ENCODE data around the gene PIBF1.
"Not testable (repeated sequence)": the region's sequence is repeated elsewhere in the genome, so short reads cannot be mapped to it uniquely, and the experiment has no call there.

The PIBF1 gene

DNA sequence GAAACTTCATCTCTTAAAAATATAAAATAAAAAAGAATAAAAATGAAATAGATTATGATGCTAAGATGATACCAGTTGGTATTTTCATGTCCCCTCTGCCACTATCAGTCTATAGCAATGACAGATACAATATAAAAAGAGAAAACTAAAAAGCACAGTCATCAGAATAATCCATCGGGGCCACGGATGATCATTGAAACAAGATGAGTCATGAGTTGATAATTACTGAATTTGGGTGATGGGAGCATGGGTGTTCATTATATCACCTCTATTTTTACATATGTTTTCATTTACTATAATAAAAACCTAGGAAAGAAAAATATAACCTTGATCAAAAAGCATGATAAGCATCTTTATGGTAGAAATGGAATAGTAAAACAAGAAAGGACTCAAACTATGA is 41.1 kb downstream of the PIBF1 start:
- Histone ChIP-seq H3K27ac (ENCODE audit: low read depth, low read length) (no peak overlapping the region), H3K4me3 (ENCODE audit: low read depth, low read length) (no peak overlapping the region), H3K4me1 (ENCODE audit: control insufficient read depth, insufficient read depth, low read length) (peaks cover 11% of the 10 kb centered on the region), H3K9me3 (ENCODE audit: control insufficient read depth, insufficient read depth, low read depth, low read length) (no peaks in the 10 kb centered on the region), H3K27me3 (ENCODE audit: control insufficient read depth, insufficient read depth, low read length) (no peaks in the 10 kb centered on the region), H3K9ac (ENCODE audit: low read length) (no peak overlapping the region), H3K36me3 (ENCODE audit: control insufficient read depth, insufficient read depth, low read length) (peaks cover 22% of the 10 kb centered on the region)

DNA sequence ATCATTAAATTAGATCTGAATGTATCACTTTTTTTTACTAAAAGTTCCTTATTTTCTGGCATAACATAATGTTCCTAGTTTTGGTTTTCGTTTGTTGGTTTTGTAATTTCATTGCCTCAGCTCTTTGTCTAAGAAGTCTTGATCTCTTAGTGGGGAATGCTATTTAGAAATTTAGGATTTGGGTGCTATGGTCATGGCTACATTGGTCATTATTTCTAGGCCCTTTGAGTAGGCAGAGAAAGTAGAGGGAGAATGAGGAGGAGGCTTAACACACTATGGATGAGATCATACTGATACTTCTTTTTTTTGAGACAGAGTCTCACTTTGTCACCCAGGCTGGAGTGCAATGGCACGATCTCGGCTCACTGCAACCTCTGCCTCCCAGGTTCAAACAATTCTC is 41.8 kb downstream of the PIBF1 start:
- Histone ChIP-seq H3K4me1 (ENCODE audit: control insufficient read depth, insufficient read depth, low read length) (peaks cover 11% of the 10 kb centered on the region), H3K9me3 (ENCODE audit: control insufficient read depth, insufficient read depth, low read depth, low read length) (no peaks in the 10 kb centered on the region), H3K27me3 (ENCODE audit: control insufficient read depth, insufficient read depth, low read length) (no peaks in the 10 kb centered on the region), H3K9ac (ENCODE audit: low read length) (no peak overlapping the region), H3K27ac (ENCODE audit: low read depth, low read length) (no peak overlapping the region), H3K4me3 (ENCODE audit: low read depth, low read length) (no peak overlapping the region), H3K36me3 (ENCODE audit: control insufficient read depth, insufficient read depth, low read length) (peaks cover 21% of the 10 kb centered on the region)

DNA sequence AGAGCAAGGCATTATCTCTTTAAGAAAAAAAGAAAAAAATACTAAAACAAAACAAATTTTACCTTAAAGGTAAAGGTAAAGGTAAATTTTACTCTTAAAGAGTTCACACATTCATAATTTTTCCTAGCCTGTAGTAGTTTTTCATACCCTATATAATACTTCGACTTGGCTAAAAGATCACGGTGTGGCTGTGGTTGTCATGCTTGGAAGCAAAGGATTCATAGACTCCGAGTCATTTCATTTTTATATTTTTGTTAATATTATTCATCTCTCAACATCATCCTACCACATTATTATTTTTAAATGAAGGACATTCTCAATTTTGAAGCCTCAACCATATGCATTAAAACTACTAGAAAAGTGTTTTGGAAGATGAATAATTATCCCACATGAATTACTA is 52.7 kb downstream of the PIBF1 start:
- Histone ChIP-seq H3K9me3 (ENCODE audit: control insufficient read depth, insufficient read depth, low read depth, low read length) (no peaks in the 10 kb centered on the region), H3K27ac (ENCODE audit: low read depth, low read length) (no peak overlapping the region), H3K27me3 (ENCODE audit: control insufficient read depth, insufficient read depth, low read length) (no peaks in the 10 kb centered on the region), H3K4me3 (ENCODE audit: low read depth, low read length) (no peak overlapping the region), H3K36me3 (ENCODE audit: control insufficient read depth, insufficient read depth, low read length) (peaks cover 3% of the 10 kb centered on the region), H3K4me1 (ENCODE audit: control insufficient read depth, insufficient read depth, low read length) (no peaks in the 10 kb centered on the region), H3K9ac (ENCODE audit: low read length) (no peak overlapping the region)

DNA sequence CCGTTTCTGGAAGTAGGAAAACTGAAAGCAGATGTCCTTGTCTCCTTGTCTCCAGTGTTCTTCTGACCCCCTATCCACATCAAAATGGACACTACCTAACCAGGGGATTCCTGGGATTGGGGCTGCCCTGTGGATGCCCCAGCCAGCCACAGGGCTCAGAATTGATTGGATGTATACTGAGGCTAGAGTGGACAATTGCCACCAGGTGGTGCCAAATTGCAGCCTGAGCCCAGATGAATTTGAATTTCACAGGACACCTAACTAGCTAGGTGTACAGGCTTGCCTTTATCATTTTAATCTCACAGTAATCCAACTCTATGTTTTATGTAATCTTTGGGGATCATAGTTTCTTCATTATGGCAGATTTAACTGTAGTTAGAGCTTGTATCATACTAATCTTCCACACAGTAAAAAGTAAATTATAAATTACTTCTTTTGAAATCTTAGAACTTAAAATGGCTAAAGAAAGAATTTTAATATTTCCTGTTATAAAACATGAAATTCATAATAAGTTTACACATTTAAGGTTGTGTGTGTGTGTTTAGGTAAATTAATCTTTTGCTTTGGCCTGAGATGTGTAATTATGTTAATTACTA is 58.0 kb downstream of the PIBF1 start:
- Histone ChIP-seq H3K9ac (ENCODE audit: low read length) (no peak overlapping the region), H3K4me3 (ENCODE audit: low read depth, low read length) (no peak overlapping the region), H3K36me3 (ENCODE audit: control insufficient read depth, insufficient read depth, low read length) (peaks cover 2% of the 10 kb centered on the region), H3K27me3 (ENCODE audit: control insufficient read depth, insufficient read depth, low read length) (no peaks in the 10 kb centered on the region), H3K27ac (ENCODE audit: low read depth, low read length) (no peak overlapping the region), H3K4me1 (ENCODE audit: control insufficient read depth, insufficient read depth, low read length) (no peaks in the 10 kb centered on the region), H3K9me3 (ENCODE audit: control insufficient read depth, insufficient read depth, low read depth, low read length) (no peaks in the 10 kb centered on the region)

DNA sequence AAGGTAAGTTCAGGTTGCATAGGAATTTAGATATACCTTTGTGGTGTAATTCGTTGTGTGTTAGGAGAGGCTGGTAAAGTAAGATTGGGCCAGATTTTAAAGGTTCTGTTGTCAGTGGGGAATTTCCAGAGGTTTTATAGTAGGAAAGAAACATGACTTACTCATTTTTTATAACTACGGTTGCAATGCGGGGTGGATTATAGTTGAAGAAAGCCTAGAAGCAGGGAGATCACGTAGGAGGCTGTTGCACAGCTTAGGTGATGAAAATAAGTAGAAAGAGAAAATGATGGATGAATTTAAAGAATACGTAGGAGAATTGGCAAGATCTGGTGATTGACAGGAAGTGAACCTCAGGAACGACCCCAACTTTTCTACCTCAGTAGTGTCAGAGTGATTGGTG is 61.1 kb downstream of the PIBF1 start:
- Histone ChIP-seq H3K27me3 (ENCODE audit: control insufficient read depth, insufficient read depth, low read length) (no peaks in the 10 kb centered on the region), H3K4me1 (ENCODE audit: control insufficient read depth, insufficient read depth, low read length) (no peaks in the 10 kb centered on the region), H3K9me3 (ENCODE audit: control insufficient read depth, insufficient read depth, low read depth, low read length) (no peaks in the 10 kb centered on the region), H3K9ac (ENCODE audit: low read length) (no peak overlapping the region), H3K36me3 (ENCODE audit: control insufficient read depth, insufficient read depth, low read length) (peaks cover 11% of the 10 kb centered on the region; the same call in 1 of the 2 replicates), H3K4me3 (ENCODE audit: low read depth, low read length) (no peak overlapping the region), H3K27ac (ENCODE audit: low read depth, low read length) (no peak overlapping the region)

DNA sequence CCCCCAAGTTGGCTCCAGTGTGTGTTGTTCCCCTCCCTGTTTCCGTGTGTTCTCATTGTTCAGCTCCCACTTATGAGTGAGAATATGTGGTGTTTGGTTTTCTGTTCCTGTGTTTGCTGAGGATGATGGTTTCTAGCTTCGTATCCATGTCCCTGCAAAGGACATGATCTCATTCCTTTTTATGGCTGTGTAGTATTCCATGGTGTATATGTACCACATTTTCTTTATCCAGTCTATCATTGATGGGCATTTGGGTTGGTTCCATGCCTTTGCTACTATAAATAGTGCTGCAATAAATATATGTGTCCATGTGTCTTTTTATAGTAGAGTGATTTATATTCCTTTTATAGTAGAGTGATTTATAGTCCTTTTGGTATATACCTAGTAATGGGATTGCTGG is 63.2 kb downstream of the PIBF1 start:
- H3K36me3 ChIP-seq (ENCODE audit: control insufficient read depth, insufficient read depth, low read length), result peaks cover 12% of the 10 kb centered on the region; the same call in 1 of the 2 replicates
- H3K27ac ChIP-seq (ENCODE audit: low read depth, low read length); H3K27me3 ChIP-seq (ENCODE audit: control insufficient read depth, insufficient read depth, low read length); H3K9me3 ChIP-seq (ENCODE audit: control insufficient read depth, insufficient read depth, low read depth, low read length); H3K4me3 ChIP-seq (ENCODE audit: low read depth, low read length); H3K9ac ChIP-seq (ENCODE audit: low read length); H3K4me1 ChIP-seq (ENCODE audit: control insufficient read depth, insufficient read depth, low read length): not testable (repeated sequence)

DNA sequence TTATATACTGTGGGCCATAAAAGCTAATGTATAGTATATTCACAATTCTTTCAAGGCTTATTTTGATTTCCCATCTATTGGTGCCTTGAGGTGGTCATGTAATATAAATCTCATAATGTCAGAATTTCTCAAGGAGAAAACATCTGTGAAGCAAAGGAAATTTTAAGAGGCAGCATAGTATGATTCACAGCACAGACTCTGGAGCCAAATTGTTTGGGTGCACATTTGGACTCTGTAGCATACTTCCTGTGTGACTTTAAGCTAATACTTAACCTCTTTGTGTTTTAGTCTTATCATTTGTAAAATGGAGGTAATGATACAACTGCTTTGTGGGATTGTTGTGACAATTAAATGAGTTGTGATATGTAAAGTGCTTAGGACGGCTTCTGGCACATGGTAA is 67.6 kb downstream of the PIBF1 start:
- no peak overlapping the region for H3K9ac ChIP-seq (ENCODE audit: low read length)

DNA sequence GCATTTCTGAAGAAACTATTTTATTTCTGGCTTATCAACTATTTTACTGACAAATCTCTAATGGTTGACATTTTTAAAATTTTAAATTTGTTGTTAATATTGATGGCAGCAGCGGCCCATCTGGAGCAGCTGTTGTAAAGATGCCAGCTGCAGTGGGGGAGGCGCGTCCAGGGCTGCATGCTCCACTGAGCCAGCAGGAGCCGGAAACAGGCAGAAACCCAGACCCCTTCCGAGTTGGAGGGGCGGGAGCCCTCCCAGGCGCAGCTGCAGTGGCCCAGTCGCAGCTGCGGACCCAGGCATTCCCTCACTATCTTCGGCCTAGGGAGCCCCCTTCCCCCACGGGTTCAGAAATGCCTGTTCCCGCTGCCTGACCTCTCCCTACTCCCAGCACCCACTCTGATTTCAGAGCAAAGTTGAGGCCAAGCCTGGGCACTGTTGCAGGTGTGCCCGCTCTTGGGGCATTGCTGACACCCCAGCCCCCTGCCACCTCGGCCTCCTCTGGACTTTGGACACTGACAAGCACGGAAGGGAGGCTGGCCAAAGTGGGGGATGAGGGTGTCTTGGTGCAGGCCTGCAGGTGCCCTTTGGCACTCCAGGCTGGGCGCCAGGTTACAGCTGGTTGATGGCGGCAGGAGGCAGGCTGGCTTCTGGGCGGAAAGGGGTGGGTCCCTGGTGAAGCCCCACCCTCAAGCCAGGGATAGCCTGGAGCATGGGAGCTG is 69.2 kb downstream of the PIBF1 start:
- no peaks in the 10 kb centered on the region for H3K9me3 ChIP-seq (ENCODE audit: control insufficient read depth, insufficient read depth, low read depth, low read length)
- no peak overlapping the region for H3K4me3 ChIP-seq (ENCODE audit: low read depth, low read length)
- peaks cover 9% of the 10 kb centered on the region for H3K36me3 ChIP-seq (ENCODE audit: control insufficient read depth, insufficient read depth, low read length)
- H3K9ac ChIP-seq (ENCODE audit: low read length), result no peak overlapping the region
- H3K27ac ChIP-seq (ENCODE audit: low read depth, low read length), result no peak overlapping the region
- H3K27me3 ChIP-seq (ENCODE audit: control insufficient read depth, insufficient read depth, low read length), result no peaks in the 10 kb centered on the region
- H3K4me1 ChIP-seq (ENCODE audit: control insufficient read depth, insufficient read depth, low read length), result no peaks in the 10 kb centered on the region

More for the DNA sequence above, 67.6 kb downstream of the PIBF1 start:
- Histone ChIP-seq H3K4me1 (ENCODE audit: control insufficient read depth, insufficient read depth, low read length) (no peaks in the 10 kb centered on the region), H3K9me3 (ENCODE audit: control insufficient read depth, insufficient read depth, low read depth, low read length) (no peaks in the 10 kb centered on the region), H3K4me3 (ENCODE audit: low read depth, low read length) (no peak overlapping the region), H3K36me3 (ENCODE audit: control insufficient read depth, insufficient read depth, low read length) (peaks cover 14% of the 10 kb centered on the region), H3K27me3 (ENCODE audit: control insufficient read depth, insufficient read depth, low read length) (no peaks in the 10 kb centered on the region), H3K27ac (ENCODE audit: low read depth, low read length) (no peak overlapping the region)

DNA sequence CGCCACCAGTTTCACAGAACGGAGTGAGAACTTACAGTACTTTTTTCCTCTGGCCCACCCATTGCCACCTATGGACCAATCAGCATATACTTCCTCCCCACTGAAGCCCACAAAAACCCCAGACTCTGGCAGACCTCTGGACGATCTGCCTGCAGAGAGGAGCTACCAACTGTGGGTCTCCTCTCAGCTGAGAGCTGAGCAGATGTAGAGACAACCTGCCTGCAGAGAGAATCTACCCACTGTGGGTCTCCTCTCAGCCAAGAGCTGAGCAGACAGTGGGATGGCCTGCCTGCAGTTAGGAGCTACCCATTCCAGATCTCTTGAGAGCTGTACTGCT is 69.7 kb downstream of the PIBF1 start:
- Histone ChIP-seq H3K4me3 (ENCODE audit: low read depth, low read length) (no peak overlapping the region), H3K4me1 (ENCODE audit: control insufficient read depth, insufficient read depth, low read length) (no peaks in the 10 kb centered on the region), H3K27ac (ENCODE audit: low read depth, low read length) (no peak overlapping the region), H3K27me3 (ENCODE audit: control insufficient read depth, insufficient read depth, low read length) (no peaks in the 10 kb centered on the region), H3K36me3 (ENCODE audit: control insufficient read depth, insufficient read depth, low read length) (peaks cover 9% of the 10 kb centered on the region), H3K9me3 (ENCODE audit: control insufficient read depth, insufficient read depth, low read depth, low read length) (no peaks in the 10 kb centered on the region), H3K9ac (ENCODE audit: low read length) (no peak overlapping the region)

DNA sequence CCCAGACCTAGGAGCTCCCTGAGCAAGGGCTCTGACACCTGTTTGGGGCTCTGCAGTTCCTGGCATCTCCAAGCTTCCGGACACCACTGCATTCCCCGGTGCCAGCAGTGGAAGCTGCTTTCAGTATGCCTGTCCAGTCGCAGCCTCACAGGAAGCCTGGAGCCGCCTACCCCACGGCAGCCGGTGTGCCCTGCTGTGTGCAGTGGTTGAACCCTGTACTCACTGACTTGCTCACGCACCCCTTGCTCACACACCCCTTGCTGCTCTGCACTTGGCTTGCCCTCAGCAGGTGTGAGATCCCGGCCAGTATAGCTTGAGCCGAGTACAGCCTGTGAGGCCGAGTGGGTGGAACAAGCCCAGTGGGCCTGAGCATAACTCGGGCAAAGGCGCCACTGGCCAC is 70.3 kb downstream of the PIBF1 start:
- no peaks in the 10 kb centered on the region for H3K4me1 ChIP-seq (ENCODE audit: control insufficient read depth, insufficient read depth, low read length)
- H3K27ac ChIP-seq (ENCODE audit: low read depth, low read length), result no peak overlapping the region
- H3K9me3 ChIP-seq (ENCODE audit: control insufficient read depth, insufficient read depth, low read depth, low read length), result no peaks in the 10 kb centered on the region
- no peak overlapping the region for H3K9ac ChIP-seq (ENCODE audit: low read length)
- H3K4me3 ChIP-seq (ENCODE audit: low read depth, low read length), result no peak overlapping the region
- no peaks in the 10 kb centered on the region for H3K27me3 ChIP-seq (ENCODE audit: control insufficient read depth, insufficient read depth, low read length)
- H3K36me3 ChIP-seq (ENCODE audit: control insufficient read depth, insufficient read depth, low read length), result peaks cover 7% of the 10 kb centered on the region

DNA sequence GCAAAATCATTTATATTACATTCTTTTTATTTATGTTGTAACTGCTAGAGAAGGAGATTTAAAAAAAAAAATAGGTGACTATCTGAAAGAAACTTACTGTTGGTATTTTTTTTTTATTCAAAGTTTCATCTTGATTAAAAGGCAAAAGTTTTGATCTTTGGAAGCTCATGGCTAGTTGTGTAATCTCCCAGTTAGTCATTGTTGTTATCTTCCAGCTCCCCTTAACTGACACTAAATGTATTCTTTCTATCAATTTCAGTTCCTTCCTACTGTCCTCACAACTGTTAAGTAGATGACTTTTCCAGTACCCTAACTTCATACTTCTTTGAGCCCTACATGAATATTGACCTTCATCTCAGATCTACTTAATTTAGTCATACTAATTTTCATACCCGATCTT is 71.1 kb downstream of the PIBF1 start:
- Histone ChIP-seq H3K4me3 (ENCODE audit: low read depth, low read length) (no peak overlapping the region), H3K4me1 (ENCODE audit: control insufficient read depth, insufficient read depth, low read length) (no peaks in the 10 kb centered on the region), H3K36me3 (ENCODE audit: control insufficient read depth, insufficient read depth, low read length) (peaks cover 3% of the 10 kb centered on the region), H3K9ac (ENCODE audit: low read length) (no peak overlapping the region), H3K27ac (ENCODE audit: low read depth, low read length) (no peak overlapping the region), H3K27me3 (ENCODE audit: control insufficient read depth, insufficient read depth, low read length) (no peaks in the 10 kb centered on the region), H3K9me3 (ENCODE audit: control insufficient read depth, insufficient read depth, low read depth, low read length) (no peaks in the 10 kb centered on the region)

Measured in HUES6 (cell line).